Hepatocyte (in vitro differentiated cells): ENCODE measurements around the gene IP6K3.

Source experiments
- CTCF ChIP-seq: fragments of 200-600 bp; sonication (generic); IDR thresholded peaks from 2 replicates; pipeline ENCODE4 v1.5.1; 2016; ENCODE audit warnings: antibody characterized with exemption, mild to moderate bottlenecking; ENCODE audit not compliant: poor library complexity
- EZH2 ChIP-seq: fragments of 200-600 bp; sonication (generic); IDR thresholded peaks from 2 replicates; pipeline ENCODE4 v1.6.1; 2016; ENCODE audit warnings: antibody characterized with exemption, mild to moderate bottlenecking, borderline replicate concordance

- TF ChIP-seq EZH2 (no peak), CTCF (no peak)
These were observed 11.5 kb downstream of the IP6K3 start for GRCh38 chr6:33735216-33735615.
